Fibroblast of lung (primary cell): ENCODE measurements around the gene IMMP2L. TPM values are rescaled to one million over a fixed set of nuclear protein-coding genes. Genes with fewer than 3 reads are reported as not detected.
"Not testable (repeated sequence)": the region's sequence is repeated elsewhere in the genome, so short reads cannot be mapped to it uniquely, and the experiment has no call there.

ENCODE experiments used
- DNase-seq, 2 donors: peaks; one replicate each; pipeline versions ENCODE4 v3.0.0 to v3.0.0-alpha.2; 2010; ENCODE audit warnings: low read depth in 2 of 2
- H2AFZ ChIP-seq: 2 replicates; pipeline ENCODE4 v1.5.1; 2012; ENCODE audit warnings: low read length, control low read depth, inconsistent platforms
- H3K27ac ChIP-seq: 2 replicates; pipeline ENCODE4 v1.5.1; 2011; ENCODE audit warnings: low read length, control low read depth; ENCODE audit not compliant: insufficient read depth
- H3K27me3 ChIP-seq: 2 replicates; pipeline ENCODE4 v1.5.1; 2011; ENCODE audit warnings: mild to moderate bottlenecking, low read length; ENCODE audit not compliant: control insufficient read depth, insufficient read depth
- H3K36me3 ChIP-seq: 2 replicates; pipeline ENCODE4 v1.5.1; 2011; ENCODE audit warnings: low read length; ENCODE audit not compliant: control insufficient read depth, insufficient read depth
- H3K4me1 ChIP-seq: 2 replicates; pipeline ENCODE4 v1.5.1; 2011; ENCODE audit warnings: low read length; ENCODE audit not compliant: control insufficient read depth, insufficient read depth; ENCODE audit errors: extremely low read depth
- H3K4me2 ChIP-seq: 2 replicates; pipeline ENCODE4 v1.5.1; 2011; ENCODE audit warnings: low read length, control low read depth; ENCODE audit not compliant: insufficient read depth; ENCODE audit errors: extremely low read depth
- H3K4me3 ChIP-seq, 4 experiments: fragments of 200-600 bp in 1 of 4; sonication (generic) in 1 of 4; replicated peaks in 1 of 4; 2 replicates each; pipeline ENCODE4 v1.5.1; 2011 to 2016; ENCODE audit warnings: low read length in 4 of 4, low read depth in 3 of 4, mild to moderate bottlenecking in 3 of 4, control low read depth in 2 of 4, inconsistent platforms in 1 of 4, mixed read lengths in 1 of 4; ENCODE audit not compliant: insufficient read depth in 1 of 4; ENCODE audit errors: control extremely low read depth in 1 of 4
- H3K79me2 ChIP-seq: 2 replicates; pipeline ENCODE4 v1.5.1; 2012; ENCODE audit warnings: mild to moderate bottlenecking, low read length, inconsistent platforms; ENCODE audit not compliant: control insufficient read depth, insufficient read depth
- H3K9ac ChIP-seq: 2 replicates; pipeline ENCODE4 v1.5.1; 2011; ENCODE audit warnings: mild to moderate bottlenecking, low read length, control low read depth; ENCODE audit not compliant: insufficient read depth
- H3K9me3 ChIP-seq: 2 replicates; pipeline ENCODE4 v1.5.1; 2012; ENCODE audit warnings: low read depth, low read length; ENCODE audit not compliant: control insufficient read depth, insufficient read depth
- H4K20me1 ChIP-seq: 2 replicates; pipeline ENCODE4 v1.5.1; 2011; ENCODE audit warnings: low read length; ENCODE audit not compliant: control insufficient read depth, insufficient read depth; ENCODE audit errors: extremely low read depth
- CTCF ChIP-seq, 2 donors: IDR thresholded peaks in 1 of 2; conservative IDR thresholded peaks in 1 of 2; 1 replicate in 1 of 2; 2 replicates in 1 of 2; pipeline ENCODE4 v1.5.1; 2011 to 2012; ENCODE audit warnings: low read length in 2 of 2, control low read depth in 1 of 2, inconsistent platforms in 1 of 2, low read depth in 1 of 2, mild to moderate bottlenecking in 1 of 2
- EZH2 ChIP-seq: IDR thresholded peaks from 2 replicates; pipeline ENCODE4 v1.5.1; 2012; ENCODE audit warnings: low read length, control low read depth, mild to moderate bottlenecking; ENCODE audit errors: missing control alignments
- polyA plus RNA-seq, 2 donors: library from polyadenylated mRNA; depleted of rRNA in 1 of 2; stranded (reverse) in 1 of 2; unstranded in 1 of 2; fragments of >200 nt; gene quantifications; 2 replicates each; pipeline ENCODE4 v1.2.1, GENCODE V29; 2011 to 2012; ENCODE audit warnings: missing spikeins in 1 of 2
- total RNA-seq: library from RNA; depleted of rRNA; stranded (reverse); fragments of >200 nt; gene quantifications from 2 replicates; pipeline ENCODE4 v1.2.1, GENCODE V29; 2014

Gene IMMP2L
- total and polyA plus RNA-seq, 2 donors (not counting 1 experiment from before 2014, with no cell fraction given), result 6.9 to 14.4 TPM

GRCh38 chr7:111470998-111471397 is 91.3 kb downstream of the IMMP2L start:
- Histone ChIP-seq H3K9ac (no peak overlapping the region), H3K4me3 (no peak overlapping the region), H3K27ac (no peak overlapping the region), H4K20me1 (no peaks in the 10 kb centered on the region), H2AFZ (no peak overlapping the region), H3K4me2 (no peak overlapping the region), H3K36me3 (no peaks in the 10 kb centered on the region), H3K79me2 (no peaks in the 10 kb centered on the region), H3K4me1 (no peaks in the 10 kb centered on the region), H3K27me3 (no peaks in the 10 kb centered on the region), H3K9me3 (no peaks in the 10 kb centered on the region)
- TF ChIP-seq CTCF (conservative IDR thresholded peaks at IDR 0.05 in 1 of 2, IDR thresholded peaks at IDR 0.05 in 1 of 2; ENCODE audit: low read depth in 1 of 2, low read length in 2 of 2), result no peak
- no peak for TF ChIP-seq EZH2
- DNase-seq, result no peak

GRCh38 chr7:111469894-111470293 is 92.4 kb downstream of the IMMP2L start:
- not testable (repeated sequence) for H3K4me1 ChIP-seq, H3K4me2 ChIP-seq, H3K27ac ChIP-seq, H2AFZ ChIP-seq, H3K9ac ChIP-seq, H3K9me3 ChIP-seq, H3K79me2 ChIP-seq, H3K36me3 ChIP-seq, H3K4me3 ChIP-seq, H4K20me1 ChIP-seq, DNase-seq, H3K27me3 ChIP-seq

- H2AFZ ChIP-seq, H3K27me3 ChIP-seq, DNase-seq, H4K20me1 ChIP-seq, H3K36me3 ChIP-seq, H3K27ac ChIP-seq, H3K4me1 ChIP-seq, H3K4me2 ChIP-seq, H3K4me3 ChIP-seq, H3K9ac ChIP-seq, H3K79me2 ChIP-seq, H3K9me3 ChIP-seq: not testable (repeated sequence)
These were observed 96.5 kb downstream of the IMMP2L start for GRCh38 chr7:111465774-111466173.

- Histone ChIP-seq H4K20me1 (no peaks in the 10 kb centered on the region), H3K27me3 (no peaks in the 10 kb centered on the region), H2AFZ (no peak overlapping the region), H3K36me3 (no peaks in the 10 kb centered on the region), H3K9ac (no peak overlapping the region), H3K79me2 (no peaks in the 10 kb centered on the region), H3K4me3 (no peak overlapping the region), H3K4me2 (no peak overlapping the region), H3K9me3 (no peaks in the 10 kb centered on the region), H3K27ac (no peak overlapping the region), H3K4me1 (no peaks in the 10 kb centered on the region)
- no peak for TF ChIP-seq EZH2
- no peak for TF ChIP-seq CTCF (conservative IDR thresholded peaks at IDR 0.05 in 1 of 2, IDR thresholded peaks at IDR 0.05 in 1 of 2; ENCODE audit: low read depth in 1 of 2, low read length in 2 of 2)
- DNase-seq, result no peak
These were observed 101.6 kb downstream of the IMMP2L start for GRCh38 chr7:111460695-111461094.
